Measurements from ENCODE around the gene BCAR3.
"Not testable (repeated sequence)": the region's sequence is repeated elsewhere in the genome, so short reads cannot be mapped to it uniquely, and the experiment has no call there.

Gene BCAR3

DNA sequence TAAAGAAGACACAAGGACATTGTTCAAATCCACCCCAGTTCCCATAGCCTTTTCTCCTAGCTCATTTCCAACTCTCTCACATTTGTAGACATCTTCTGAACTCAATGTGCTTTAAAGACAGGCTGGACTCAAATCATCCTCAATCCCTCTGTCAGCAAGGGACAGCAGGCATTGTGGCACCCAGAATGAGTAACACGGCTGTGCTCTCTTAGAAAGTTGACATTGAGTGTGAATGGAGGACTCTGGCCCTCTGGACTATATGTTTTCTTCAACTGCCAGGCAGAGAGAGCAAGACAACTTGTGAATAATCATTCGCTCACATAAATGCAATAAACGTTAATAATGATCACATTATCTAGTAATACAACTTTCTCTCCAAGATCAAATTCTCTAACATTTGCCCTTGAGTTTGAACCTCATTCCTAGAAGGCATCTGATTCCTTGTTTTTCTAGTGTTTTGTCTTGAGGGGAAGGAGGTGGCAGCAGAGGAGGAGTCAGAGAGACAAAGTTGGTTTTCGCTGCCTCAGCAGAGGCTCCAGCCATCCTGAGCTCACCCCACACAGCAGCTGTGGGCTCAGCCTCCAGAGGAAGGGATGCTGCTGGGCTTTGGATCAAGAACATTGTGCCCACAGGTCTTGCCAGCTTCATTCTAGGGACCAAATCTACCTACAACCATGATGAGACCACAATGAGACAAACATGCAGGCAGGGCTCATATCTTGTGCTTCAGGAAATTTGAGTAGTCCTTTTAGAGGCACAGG lies 85.1 kb downstream of the BCAR3 start:
- DNase-seq (ENCODE audit: low spot score), result no peak

DNA sequence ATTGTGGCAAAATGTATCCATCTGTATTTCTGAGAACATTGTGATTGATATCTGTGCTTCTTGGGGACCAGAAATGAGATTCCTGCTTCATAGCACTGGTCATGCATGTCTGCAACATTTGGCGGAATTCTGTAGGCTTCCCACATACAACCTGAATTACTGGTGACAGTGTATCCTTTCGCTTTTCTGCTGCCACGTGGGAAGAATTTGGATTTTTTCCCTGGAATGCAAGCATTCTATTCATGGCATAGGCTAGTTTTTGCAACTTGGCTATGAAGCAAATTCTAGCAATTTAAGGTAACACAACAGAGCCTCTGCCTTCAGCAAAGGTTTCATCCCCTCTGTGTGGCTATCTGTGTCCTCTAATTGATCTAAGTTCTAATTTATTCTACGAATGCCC lies 85.9 kb downstream of the BCAR3 start:
- no peak for DNase-seq (ENCODE audit: low spot score)

- DNase-seq (ENCODE audit: low spot score), result no peak
These were observed 86.4 kb downstream of the BCAR3 start for GRCh38 chr1:93595266-93595665.

- DNase-seq (ENCODE audit: low spot score), result no peak
These were observed 87.1 kb downstream of the BCAR3 start for GRCh38 chr1:93594603-93594880.

GRCh38 chr1:93593854-93594602 lies 87.6 kb downstream of the BCAR3 start:
- DNase-seq (ENCODE audit: low spot score), result no peak

DNA sequence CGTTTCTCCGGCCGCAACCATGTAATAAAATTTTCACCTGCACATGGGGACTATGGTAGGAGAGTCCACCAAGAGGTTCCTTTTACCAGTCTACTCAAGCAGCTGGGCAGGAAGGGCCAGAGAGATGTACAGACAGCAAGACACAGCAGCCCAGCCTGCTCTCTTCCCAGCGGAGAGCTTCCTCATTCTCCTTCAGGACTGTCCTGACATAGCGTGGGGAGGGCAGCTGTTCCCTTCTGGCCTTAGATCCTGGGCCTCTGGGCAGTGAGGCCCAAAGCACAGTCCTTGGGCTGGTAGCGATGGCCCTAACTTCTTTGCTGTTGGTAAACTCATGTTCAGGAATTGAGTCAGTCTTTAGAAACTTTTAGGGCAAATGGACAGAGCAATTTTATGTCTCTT lies 89.1 kb downstream of the BCAR3 start:
- no peak for DNase-seq (ENCODE audit: low spot score)

DNA sequence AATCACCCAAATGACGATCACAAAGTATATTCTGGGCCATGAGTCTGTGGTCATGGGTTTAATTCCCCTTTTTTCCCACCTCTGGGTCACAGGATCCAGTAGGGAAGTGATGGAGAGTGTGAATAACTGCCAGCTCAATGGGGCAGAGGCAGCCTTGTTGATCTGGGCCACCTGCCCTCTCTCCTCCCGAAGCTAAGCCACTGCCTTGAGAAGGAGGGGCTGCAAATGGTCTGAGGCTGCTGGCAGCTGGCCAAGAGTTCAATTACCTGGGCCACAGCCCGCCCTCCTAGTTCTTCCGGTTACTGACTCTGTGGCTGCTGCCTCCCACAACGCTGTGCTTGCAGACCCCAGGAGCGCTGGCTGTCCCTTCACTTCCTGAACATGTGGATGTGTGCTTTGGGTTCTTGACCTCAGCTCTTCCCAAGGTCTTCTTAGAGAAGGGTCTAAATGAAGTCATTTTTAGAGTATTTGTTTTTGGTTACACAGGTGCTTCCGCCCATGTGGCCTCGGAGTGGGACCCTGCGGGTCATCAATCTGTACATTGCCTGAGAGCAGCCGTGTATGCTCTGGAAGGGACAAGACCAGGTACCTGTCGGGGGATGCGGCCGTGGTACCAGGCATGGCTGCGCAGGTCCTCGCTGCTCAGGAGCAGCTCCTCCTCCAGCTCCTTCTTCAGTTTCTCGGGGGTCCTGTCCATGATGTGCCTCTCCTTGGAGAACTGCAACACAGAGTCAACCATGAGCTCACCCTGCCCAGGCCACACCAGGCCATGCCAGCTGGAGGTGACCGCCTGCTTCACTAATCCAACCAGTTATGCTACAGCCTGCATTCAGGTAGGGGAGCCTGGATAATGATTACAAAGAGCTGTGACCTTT lies 89.7 kb downstream of the BCAR3 start:
- no peak for DNase-seq (ENCODE audit: low spot score)

- not testable (repeated sequence) for DNase-seq (ENCODE audit: low spot score)
These were observed 90.4 kb downstream of the BCAR3 start for GRCh38 chr1:93591291-93591675.

DNA sequence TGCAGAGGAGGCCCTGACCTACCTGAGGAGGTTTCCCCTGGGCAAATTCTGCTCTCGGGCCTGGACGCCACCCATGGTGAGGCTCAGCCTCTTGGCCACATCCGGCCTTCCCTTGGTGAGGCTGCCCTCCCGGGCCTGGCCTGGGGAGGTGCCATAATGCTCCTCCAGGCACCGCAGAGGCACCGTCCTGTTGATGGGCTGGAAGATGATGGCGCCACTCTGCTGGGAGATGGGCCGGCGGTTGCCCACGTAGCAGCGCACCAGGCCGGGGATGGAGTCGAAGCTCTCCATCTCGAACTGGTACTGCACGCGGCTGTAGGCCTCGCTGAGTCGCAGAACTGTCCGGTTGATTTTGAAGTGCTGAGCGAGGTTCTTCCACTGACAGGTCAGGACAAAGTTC lies 92.7 kb downstream of the BCAR3 start:
- no peak for DNase-seq (ENCODE audit: low spot score)

- DNase-seq (ENCODE audit: low spot score), result no peak
These were observed 93.4 kb downstream of the BCAR3 start for GRCh38 chr1:93588206-93588605.

DNA sequence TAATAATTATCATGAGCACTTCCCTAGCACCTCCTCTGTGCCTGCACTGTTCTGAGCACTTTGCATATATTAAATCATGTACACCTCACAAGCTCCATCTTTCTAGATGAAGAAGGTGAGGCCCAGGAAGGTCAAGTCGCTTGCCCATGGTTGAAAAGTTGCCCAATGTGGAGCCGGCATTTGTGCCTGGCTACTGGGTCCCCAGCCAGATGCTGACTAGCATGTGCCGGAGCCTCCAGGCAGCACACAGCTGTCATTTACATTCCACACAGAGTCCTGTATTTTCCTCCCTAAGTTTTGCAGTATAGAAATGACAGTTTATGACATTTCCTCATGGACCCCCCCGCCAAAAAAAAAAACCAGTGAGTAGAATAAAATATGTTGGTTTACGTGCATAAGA lies 94.3 kb downstream of the BCAR3 start:
- DNase-seq (ENCODE audit: low spot score), result no peak

- no peak for DNase-seq (ENCODE audit: low spot score)
These were observed 96.3 kb downstream of the BCAR3 start for GRCh38 chr1:93585059-93585966.

DNA sequence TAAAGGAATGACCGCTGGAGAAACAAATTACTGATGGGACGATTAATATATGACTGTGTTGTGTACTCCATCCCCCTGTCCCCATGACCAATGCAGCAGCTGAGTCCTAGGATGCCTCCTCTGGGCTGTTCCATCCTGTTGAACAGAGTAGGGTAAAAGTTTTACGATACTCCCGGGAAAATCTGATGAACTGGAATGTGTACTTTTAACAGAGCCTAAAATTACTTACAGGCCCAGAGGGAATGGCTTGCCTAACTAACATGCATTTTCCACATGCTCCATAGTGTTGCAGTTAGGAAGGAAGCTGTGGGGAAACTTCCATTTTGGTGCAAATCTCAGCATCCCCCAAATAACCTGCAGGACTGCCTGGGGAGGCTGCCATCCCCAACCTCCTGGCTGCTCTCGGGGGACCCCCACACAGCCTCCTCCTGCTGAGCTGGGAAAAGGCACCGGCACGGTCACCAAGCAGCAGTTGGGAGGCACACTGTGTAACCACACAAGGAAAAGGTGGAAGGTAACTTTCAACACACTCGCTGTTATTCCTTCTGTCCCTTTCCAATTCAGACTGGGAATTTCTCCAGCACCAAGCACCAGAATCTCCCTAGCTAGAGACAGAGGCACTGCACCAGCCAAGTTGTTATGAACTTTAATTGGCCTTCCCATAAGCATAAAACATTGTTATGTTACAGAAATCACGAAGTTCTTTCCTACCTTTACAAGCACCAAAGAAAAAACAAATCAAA lies 97.2 kb downstream of the BCAR3 start:
- no peak for DNase-seq (ENCODE audit: low spot score)

GRCh38 chr1:93581917-93582850 lies 99.5 kb downstream of the BCAR3 start:
- no peak for DNase-seq (ENCODE audit: low spot score)

DNA sequence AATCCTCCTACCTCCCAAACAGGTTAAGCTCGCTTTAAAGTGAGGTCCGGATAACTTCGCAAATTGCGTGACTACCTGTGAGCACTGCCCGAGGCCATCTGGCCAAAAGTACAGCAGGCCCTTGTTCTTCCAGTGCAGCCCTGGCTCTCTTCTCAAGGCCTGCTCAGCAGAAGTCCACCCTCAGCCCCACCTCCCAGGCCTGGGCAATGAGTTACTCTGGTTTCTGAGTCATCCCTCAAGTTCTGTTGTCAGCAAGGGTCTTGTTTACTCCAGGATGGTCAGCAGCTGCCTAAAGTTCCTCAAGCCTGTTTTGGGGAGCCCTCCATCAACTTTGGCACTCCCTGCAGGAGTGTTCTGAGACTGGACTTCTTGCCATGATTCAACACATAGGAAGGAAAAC lies 101.7 kb downstream of the BCAR3 start:
- no peak for DNase-seq (ENCODE audit: low spot score)

- DNase-seq (ENCODE audit: low spot score), result no peak
These were observed 102.5 kb downstream of the BCAR3 start for GRCh38 chr1:93578911-93579825.

DNA sequence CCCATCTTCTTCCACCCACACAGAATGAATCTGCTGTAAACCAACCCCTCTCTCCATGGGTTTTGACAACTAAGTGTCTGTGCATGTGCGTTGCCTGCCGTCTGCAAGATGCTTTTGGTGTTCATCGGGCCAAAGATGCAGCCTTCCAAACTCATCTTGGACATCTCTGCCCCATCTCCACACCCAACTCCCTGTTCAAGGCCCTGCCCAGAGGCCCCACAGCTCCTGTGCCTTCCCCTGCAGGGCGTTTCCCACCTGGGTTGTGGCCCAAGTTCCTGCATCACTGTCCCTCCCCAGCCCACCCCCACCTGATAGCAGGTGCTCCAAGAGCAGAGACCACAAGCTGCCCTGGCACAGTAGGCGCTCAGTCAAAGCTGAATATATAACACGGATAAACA lies 103.2 kb downstream of the BCAR3 start:
- no peak for DNase-seq (ENCODE audit: low spot score)

- DNase-seq (ENCODE audit: low spot score), result no peak
These were observed 103.9 kb downstream of the BCAR3 start for GRCh38 chr1:93577536-93578432.

Measured in hematopoietic multipotent progenitor cell treated with erythropoietin and hydrocortisone succinate and interleukin-3 and kit ligand, for 15 days (in vitro differentiated cells).